Breast epithelium (tissue), 3 donors: Measurements from ENCODE around the gene BMX.

ENCODE experiments used
- POLR2A ChIP-seq: fragments of 450-650 bp; IDR thresholded peaks from one replicate; pipeline ENCODE4 v1.6.1; 2016; ENCODE audit warnings: antibody characterized with exemption, mild to moderate bottlenecking, moderate library complexity
- POLR2AphosphoS5 ChIP-seq, 3 donors: sonication (generic); formaldehyde crosslinking; IDR thresholded peaks; one replicate each; pipeline ENCODE4 v1.6.1; 2017; ENCODE audit warnings: antibody characterized with exemption in 3 of 3
- TF ChIP-seq, protein P1 (sequence below), 3 donors: fragments of 450-650 bp; IDR thresholded peaks; one replicate each; pipeline ENCODE4 v1.5.1; 2016 to 2017; ENCODE audit warnings: antibody characterized with exemption in 3 of 3, mild to moderate bottlenecking in 3 of 3, moderate library complexity in 3 of 3

DNA sequence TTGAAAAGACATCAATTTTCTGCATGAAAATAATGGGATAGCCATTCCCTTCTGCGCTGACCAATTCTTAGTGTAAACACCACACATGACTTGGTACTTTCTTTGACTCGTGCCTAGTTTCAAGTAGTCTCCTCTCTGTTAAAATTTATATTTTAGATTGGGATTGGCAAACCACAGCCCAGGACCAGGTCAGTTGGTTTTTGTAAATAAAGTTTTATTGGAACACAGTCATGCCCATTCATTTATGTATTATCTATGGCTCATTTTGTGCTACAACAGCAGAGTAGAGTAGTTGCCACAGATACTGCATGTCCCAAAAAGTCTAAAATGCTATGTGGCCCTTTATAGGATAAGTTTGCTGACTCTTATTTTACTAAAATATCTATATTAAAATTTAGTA lies 46.7 kb downstream of the BMX start:
- TF ChIP-seq POLR2A = no peak
- TF ChIP-seq POLR2AphosphoS5 (IDR thresholded peaks at IDR 0.05) = no peak
- TF ChIP-seq, protein P1, sequence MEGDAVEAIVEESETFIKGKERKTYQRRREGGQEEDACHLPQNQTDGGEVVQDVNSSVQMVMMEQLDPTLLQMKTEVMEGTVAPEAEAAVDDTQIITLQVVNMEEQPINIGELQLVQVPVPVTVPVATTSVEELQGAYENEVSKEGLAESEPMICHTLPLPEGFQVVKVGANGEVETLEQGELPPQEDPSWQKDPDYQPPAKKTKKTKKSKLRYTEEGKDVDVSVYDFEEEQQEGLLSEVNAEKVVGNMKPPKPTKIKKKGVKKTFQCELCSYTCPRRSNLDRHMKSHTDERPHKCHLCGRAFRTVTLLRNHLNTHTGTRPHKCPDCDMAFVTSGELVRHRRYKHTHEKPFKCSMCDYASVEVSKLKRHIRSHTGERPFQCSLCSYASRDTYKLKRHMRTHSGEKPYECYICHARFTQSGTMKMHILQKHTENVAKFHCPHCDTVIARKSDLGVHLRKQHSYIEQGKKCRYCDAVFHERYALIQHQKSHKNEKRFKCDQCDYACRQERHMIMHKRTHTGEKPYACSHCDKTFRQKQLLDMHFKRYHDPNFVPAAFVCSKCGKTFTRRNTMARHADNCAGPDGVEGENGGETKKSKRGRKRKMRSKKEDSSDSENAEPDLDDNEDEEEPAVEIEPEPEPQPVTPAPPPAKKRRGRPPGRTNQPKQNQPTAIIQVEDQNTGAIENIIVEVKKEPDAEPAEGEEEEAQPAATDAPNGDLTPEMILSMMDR (IDR thresholded peaks at IDR 0.05) = no peak
